GM18907 (cell line): ENCODE data around the gene PAXIP1.
A peak's percentile ranks its signal among the peaks of the same experiment; 100 is the strongest.
"Not testable (repeated sequence)": the region's sequence is repeated elsewhere in the genome, so short reads cannot be mapped to it uniquely, and the experiment has no call there.

Experiments used
- ATAC-seq: cut with Tn5 transposase; IDR thresholded peaks from one replicate; pipeline ENCODE4 v1.9.1; 2021; ENCODE audit warnings: mild to moderate bottlenecking, moderate library complexity; ENCODE audit not compliant: unreplicated experiment

Gene PAXIP1

GRCh38 chr7:155003092-155003375 lies at the start of gene PAXIP1:
Gene PAXIP1, minus strand, starts transcription at chr7:155003124. Its CDS starts 195 bp downstream, at chr7:155002929.
- ATAC-seq: peak; percentile 68

- ATAC-seq: no peak
Measured at GRCh38 chr7:155051355-155051754, 48.4 kb upstream of the PAXIP1 start.

DNA sequence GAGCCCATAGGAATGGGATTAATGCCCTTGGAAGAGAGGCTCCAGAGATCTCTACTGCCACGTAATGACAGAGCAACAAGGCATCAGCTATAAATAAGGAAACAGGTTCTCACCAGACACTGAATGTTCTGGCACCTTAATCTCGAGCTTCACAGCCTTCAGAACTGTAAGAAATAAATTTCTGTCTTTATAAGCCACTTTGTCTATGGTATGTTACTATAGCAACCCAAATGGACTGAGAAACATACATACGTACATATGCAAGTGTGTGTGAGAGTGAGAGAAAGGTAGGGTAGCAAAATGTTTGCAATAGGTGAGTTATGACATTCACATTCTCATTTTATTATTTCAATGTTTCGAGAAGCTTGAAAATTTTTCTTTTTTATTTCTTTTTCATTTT lies 45.1 kb upstream of the PAXIP1 start:
- ATAC-seq: no peak

- ATAC-seq: no peak
Measured at GRCh38 chr7:155043756-155044155, 40.8 kb upstream of the PAXIP1 start.

DNA sequence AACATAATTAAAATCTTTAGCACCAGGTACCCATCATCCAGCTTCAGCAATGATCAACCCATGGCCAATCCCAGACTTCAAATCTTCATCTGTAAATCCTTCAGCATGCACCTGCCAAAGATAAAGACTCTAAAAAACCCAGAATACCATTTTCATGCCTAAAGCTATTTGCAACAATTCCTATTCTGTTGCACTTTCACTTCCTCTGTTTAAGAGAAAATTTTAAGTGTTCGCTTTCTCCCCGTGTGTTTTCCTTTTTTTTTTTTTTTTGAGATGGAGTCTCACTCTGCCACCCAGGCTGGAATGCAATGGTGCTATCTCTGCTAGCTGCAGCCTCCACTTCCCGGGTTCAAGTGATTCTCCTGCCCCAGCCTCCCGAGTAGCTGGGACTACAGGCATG lies 35.4 kb upstream of the PAXIP1 start:
- no peak for ATAC-seq

- ATAC-seq: not testable (repeated sequence)
Measured at GRCh38 chr7:155034495-155034894, 31.6 kb upstream of the PAXIP1 start.

DNA sequence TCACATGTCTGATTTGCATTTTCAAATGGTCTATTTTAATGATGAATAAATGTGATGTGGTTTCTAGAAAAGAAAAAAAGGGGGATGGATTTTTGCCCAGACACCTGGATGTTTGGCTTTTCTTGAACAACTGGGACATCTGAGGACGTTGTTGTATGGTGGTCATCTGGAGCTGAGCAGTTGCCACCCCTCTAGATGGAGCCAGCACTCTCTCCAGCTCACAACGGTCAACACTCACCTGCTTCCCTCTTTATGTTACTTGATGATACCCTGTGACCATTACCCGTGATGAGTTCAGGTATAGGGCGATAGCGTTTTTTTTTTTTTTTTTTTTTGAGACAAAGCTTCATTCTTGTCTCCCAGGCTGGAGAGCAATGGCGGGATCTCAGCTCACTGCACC lies 30.1 kb upstream of the PAXIP1 start:
- ATAC-seq: no peak

DNA sequence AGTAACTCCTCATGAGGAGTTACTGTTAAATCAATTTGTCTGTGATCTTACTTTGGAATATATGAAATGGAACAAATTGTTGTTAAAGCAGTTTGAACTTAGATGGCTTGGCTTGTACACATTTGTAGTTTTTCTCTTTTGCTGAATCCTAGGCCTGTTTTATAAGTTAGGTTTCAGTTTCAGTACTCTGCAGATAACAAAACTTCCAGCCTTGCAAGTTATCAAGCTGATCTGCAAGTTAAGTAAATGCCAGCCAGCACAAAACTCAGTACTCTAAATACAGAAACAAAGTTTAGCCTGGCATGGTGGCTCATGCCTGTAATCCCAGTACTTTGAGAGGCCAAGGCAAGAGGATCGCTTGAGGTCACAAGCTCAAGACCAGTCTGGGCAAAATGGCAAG lies 25.0 kb upstream of the PAXIP1 start:
- ATAC-seq: no peak

DNA sequence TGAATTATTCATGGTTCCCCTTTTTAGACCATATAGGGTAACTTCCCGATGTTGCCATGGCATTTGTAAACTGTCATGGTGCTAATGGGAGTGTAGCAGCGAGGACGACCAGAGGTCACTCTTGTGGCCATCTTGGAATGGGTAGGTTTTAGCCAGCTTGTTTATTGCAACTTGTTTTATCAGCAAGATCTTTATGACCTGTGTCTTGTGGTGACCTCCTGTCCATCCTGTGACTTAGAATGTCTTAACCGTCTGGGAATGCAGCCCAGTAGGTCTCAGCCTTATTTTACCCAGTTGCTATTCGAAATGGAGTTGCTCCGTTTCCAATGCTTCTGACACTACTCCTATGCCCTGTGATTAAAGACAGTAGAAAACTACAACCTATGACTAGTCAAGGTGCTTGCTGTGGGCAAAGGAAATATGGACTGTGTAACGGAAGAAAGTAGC lies 18.8 kb upstream of the PAXIP1 start:
- ATAC-seq: no peak

- no peak for ATAC-seq
Measured at GRCh38 chr7:155020996-155021395, 18.1 kb upstream of the PAXIP1 start.

DNA sequence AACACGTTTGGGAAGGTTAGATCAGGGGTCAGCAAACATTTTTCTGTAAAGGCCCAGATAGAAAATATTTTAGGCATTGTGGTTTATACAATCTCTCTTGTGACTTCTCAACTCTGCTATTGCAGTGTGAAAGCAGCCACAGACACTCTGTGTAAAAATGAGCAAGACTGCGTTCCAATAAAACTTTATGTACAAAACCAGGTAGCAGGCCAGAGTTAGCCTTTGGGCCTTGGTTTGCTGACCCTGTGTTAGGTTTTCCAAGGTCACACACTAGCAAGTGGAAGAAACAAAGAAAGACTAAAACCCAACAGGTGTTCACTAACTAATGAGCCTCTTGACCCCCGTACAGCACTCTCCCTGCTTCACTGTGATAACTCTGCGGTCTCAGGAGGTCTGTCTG lies 14.9 kb upstream of the PAXIP1 start:
- no peak for ATAC-seq

GRCh38 chr7:155011086-155011485 lies 8.2 kb upstream of the PAXIP1 start:
- no peak for ATAC-seq

DNA sequence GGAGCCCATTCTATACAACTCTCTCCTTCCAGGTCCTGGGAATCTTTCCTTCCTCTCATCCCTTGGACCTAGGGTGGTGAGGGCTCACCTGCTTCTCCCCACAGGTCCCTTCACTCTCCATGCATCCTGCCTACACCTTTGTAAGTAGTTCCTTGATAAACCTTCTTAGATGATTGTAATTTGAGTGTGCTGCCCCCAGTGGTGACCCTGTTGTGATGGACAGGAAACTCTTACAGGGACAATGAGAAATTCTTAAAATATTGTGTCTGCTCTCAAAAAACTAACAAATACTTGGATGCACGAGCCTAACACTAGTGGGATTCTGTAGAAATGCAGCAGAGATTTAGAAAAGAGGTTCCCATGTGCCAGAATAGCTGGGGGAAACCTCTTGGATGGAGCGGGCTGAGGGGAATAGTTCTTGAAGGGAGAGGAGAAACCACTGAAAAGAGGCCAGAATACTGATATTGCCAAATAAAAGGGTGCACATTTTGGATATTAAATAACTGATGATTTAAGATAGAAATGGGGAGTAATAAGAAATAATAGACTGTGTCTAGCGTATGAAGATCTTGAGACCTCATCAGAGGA lies 6.7 kb upstream of the PAXIP1 start:
- ATAC-seq: peak; percentile 43

- no peak for ATAC-seq
Measured at GRCh38 chr7:155007947-155008346, 5.0 kb upstream of the PAXIP1 start.

- peak; percentile 77 for ATAC-seq
Measured at GRCh38 chr7:155003376-155004214, 671 bp upstream of the PAXIP1 start.

- ATAC-seq: peak; percentile 45
Measured at GRCh38 chr7:155002411-155003091, 373 bp downstream of the PAXIP1 start.

GRCh38 chr7:155001756-155002410 lies 1.0 kb downstream of the PAXIP1 start:
- peak; percentile 20 for ATAC-seq

DNA sequence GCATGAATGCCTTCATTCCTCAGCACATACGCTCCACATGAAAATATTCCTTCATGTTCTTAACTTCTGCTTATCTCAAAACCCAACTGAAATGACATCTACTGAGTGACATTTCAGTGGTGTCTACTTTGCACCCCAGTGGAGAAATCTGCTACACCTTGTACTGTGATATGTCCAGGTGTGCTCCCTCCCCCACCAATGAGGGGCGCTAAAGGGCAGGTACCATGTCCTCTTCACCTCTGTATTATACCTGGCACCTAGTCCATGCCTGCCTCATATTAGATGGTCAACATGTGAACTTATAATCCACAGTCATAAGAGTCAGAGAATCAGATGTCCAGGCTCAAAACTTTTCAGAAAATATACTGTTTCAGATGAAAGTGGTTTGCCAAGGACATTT lies 2.1 kb downstream of the PAXIP1 start:
- no peak for ATAC-seq

- ATAC-seq: no peak
Measured at GRCh38 chr7:154998481-154998880, 4.4 kb downstream of the PAXIP1 start.

DNA sequence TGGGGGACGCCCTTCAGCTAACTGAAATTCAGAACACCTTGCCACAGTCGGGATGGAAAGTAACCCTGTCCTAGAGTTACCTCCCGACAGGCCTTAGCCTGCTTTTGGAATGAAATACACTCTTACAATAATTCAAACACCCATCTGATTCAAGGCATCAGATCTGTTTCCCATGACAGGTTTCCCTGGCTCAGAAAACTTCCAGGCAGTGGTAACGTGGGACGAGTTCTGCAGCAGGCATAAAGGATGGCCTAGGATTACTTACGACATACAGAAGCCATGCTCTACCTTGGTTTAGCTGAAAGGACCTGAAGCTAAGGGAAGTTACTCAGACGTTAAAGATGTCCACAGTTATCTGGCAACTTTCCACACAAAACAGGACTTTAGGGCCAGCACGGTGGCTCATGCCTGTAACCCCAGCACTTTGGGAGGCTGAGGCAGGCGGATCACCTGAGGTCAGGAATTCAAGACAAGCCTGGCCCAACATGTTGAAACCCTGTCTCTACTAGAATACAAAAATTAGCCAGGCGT lies 5.0 kb downstream of the PAXIP1 start:
- no peak for ATAC-seq

DNA sequence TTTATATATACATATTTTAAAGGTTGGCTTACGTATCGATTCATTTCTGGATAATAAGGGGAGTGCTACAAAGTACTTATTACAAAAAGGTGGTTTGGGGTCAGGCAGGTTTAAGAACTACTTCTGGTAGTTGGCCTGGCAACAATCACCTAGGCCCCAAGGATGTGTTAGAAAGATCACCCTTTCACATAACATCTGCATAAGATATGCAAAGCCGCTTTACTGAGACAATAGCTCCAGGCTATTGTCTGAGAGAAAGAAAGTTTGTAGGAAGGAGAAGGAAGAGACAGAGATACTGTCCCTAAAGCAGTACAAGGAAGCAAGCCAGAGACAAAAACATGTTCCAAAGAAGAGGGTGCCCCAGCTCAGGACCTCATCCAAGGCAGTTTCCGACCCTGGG lies 6.2 kb downstream of the PAXIP1 start:
- no peak for ATAC-seq
